ENCODE results near the gene FAM83G.

FAM83G gene

DNA sequence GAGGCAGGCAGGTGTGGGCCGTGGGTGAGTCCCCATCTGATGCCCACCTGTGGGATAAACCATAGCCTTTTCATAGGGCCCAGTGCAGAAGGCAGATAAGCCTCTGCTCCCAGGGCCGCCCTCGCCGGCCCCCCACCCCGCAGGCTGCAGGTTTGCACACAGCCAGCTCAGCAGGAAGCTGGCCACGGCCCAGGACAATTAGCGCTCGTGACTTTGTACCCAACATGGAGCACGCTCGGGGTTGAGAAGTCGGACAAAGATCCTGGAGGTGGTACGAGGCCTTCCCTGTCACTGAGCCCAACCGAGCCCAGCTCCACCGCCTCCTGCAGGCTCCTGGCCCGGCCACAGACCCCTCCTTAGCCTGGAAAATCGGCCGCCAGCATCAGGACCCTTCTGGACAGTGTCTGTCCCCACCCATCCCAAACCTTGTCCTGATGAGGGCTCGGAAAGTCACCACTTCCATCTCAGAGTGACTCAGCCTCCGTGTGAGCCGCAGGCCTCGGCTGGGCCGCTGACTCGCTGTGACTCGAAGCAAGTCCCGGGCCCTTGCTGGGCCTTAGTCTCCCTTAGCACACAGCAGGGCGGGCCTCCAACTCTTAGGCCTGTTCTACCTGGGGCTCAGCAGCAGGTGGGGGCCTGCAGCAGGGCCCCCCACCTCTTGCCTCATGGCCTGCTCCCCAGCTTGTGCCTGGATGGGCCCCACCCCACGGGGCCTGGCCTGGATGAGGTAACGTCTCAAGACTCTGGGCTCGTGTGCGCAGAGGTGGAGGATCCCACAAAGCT lies 22.7 kb downstream of the FAM83G start:
- Histone ChIP-seq H3K9me2 (replicated peaks; ENCODE audit: control insufficient read depth, low read length) (no peaks in the 10 kb centered on the region), H3K4me3 (ENCODE audit: low read length) (no peak overlapping the region), H3K27ac (ENCODE audit: low read depth, low read length) (no peak overlapping the region), H3F3A (ENCODE audit: control insufficient read depth, insufficient read depth) (no peaks in the 10 kb centered on the region), H3K27me3 (ENCODE audit: control insufficient read depth, low read length) (no peaks in the 10 kb centered on the region), H4K20me1 (ENCODE audit: control insufficient read depth, insufficient read depth, low read depth, low read length) (no peaks in the 10 kb centered on the region), H3K79me2 (ENCODE audit: control insufficient read depth, low read length) (no peaks in the 10 kb centered on the region), H3K9me3 (ENCODE audit: control insufficient read depth, insufficient read depth, low read length) (no peaks in the 10 kb centered on the region), H3K36me3 (ENCODE audit: control insufficient read depth, low read length) (peaks cover 21% of the 10 kb centered on the region), H3K4me2 (ENCODE audit: low read length) (no peak overlapping the region), H3K4me1 (ENCODE audit: control insufficient read depth, low read length) (no peaks in the 10 kb centered on the region)
- TF ChIP-seq, protein P1, sequence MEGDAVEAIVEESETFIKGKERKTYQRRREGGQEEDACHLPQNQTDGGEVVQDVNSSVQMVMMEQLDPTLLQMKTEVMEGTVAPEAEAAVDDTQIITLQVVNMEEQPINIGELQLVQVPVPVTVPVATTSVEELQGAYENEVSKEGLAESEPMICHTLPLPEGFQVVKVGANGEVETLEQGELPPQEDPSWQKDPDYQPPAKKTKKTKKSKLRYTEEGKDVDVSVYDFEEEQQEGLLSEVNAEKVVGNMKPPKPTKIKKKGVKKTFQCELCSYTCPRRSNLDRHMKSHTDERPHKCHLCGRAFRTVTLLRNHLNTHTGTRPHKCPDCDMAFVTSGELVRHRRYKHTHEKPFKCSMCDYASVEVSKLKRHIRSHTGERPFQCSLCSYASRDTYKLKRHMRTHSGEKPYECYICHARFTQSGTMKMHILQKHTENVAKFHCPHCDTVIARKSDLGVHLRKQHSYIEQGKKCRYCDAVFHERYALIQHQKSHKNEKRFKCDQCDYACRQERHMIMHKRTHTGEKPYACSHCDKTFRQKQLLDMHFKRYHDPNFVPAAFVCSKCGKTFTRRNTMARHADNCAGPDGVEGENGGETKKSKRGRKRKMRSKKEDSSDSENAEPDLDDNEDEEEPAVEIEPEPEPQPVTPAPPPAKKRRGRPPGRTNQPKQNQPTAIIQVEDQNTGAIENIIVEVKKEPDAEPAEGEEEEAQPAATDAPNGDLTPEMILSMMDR (IDR thresholded peaks at IDR 0.05; ENCODE audit: low read depth, low read length, poor library complexity, severe bottlenecking) = no peak
- TF ChIP-seq EZH2phosphoT487 (IDR thresholded peaks at IDR 0.05; ENCODE audit: borderline replicate concordance, low read length) = no peak

DNA sequence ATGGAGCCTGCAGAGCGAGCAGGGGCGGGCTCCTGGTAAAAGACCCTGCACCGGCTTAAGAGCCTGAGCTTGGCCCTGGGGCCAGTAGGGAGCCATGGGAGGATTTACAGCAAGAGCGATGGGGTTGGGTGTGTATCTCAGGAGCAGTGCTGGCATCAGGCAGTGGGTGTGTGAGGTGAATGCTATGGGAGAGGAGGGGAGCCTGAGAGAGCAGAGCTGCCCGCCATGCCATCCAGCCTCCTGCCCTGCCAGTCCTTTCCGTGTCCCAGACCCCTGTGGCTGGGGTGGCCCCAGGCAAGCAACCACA lies 23.3 kb downstream of the FAM83G start:
- no peak overlapping the region for H3K27ac ChIP-seq (ENCODE audit: low read depth, low read length)
- H3K4me2 ChIP-seq (ENCODE audit: low read length) = no peak overlapping the region
- H3F3A ChIP-seq (ENCODE audit: control insufficient read depth, insufficient read depth) = no peaks in the 10 kb centered on the region
- H3K9me2 ChIP-seq (replicated peaks; ENCODE audit: control insufficient read depth, low read length) = no peaks in the 10 kb centered on the region
- H3K27me3 ChIP-seq (ENCODE audit: control insufficient read depth, low read length) = no peaks in the 10 kb centered on the region
- no peak overlapping the region for H3K4me3 ChIP-seq (ENCODE audit: low read length)
- H3K4me1 ChIP-seq (ENCODE audit: control insufficient read depth, low read length) = no peaks in the 10 kb centered on the region
- H4K20me1 ChIP-seq (ENCODE audit: control insufficient read depth, insufficient read depth, low read depth, low read length) = no peaks in the 10 kb centered on the region
- no peaks in the 10 kb centered on the region for H3K79me2 ChIP-seq (ENCODE audit: control insufficient read depth, low read length)
- H3K9me3 ChIP-seq (ENCODE audit: control insufficient read depth, insufficient read depth, low read length) = no peaks in the 10 kb centered on the region
- peaks cover 21% of the 10 kb centered on the region for H3K36me3 ChIP-seq (ENCODE audit: control insufficient read depth, low read length)
- TF ChIP-seq, protein P1 (IDR thresholded peaks at IDR 0.05; ENCODE audit: low read depth, low read length, poor library complexity, severe bottlenecking) = no peak
- TF ChIP-seq EZH2phosphoT487 (IDR thresholded peaks at IDR 0.05; ENCODE audit: borderline replicate concordance, low read length) = no peak

DNA sequence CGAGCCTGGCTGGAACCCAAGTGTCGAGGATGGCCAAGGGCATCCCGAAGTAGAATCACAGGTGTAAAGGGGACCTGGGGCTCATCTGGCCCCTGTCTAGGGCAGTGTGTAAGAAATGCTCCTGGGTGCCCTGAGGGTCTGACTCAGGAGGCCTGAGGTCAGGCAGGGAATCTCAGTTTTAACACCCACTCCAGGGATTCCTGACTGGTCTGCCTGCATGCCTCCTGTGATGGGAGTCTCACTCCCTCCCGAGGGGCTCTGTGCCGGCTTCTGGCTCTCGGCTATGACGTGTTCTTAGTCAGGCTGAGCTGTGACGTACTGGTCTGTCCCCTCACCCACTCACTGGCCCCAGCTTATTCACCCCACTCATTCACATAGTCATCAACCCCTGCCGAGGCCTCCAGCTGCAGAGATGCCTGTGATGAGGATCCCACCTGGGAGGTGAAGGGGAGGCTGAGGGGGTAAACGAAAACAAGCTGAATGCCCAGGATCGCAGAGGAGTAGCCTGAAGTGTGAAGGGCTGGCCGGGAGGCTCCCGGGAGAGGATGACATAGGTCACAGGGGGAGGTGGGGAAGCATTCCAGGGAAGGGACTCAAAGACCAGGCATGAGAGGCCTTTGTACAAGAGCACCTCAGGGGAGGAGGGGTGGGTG lies 23.8 kb downstream of the FAM83G start:
- TF ChIP-seq, protein P1 (IDR thresholded peaks at IDR 0.05; ENCODE audit: low read depth, low read length, poor library complexity, severe bottlenecking) = no peak
- no peak for TF ChIP-seq EZH2phosphoT487 (IDR thresholded peaks at IDR 0.05; ENCODE audit: borderline replicate concordance, low read length)
- Histone ChIP-seq H4K20me1 (ENCODE audit: control insufficient read depth, insufficient read depth, low read depth, low read length) (no peaks in the 10 kb centered on the region), H3K4me1 (ENCODE audit: control insufficient read depth, low read length) (no peaks in the 10 kb centered on the region), H3K36me3 (ENCODE audit: control insufficient read depth, low read length) (peaks cover 21% of the 10 kb centered on the region), H3F3A (ENCODE audit: control insufficient read depth, insufficient read depth) (no peaks in the 10 kb centered on the region), H3K9me2 (replicated peaks; ENCODE audit: control insufficient read depth, low read length) (no peaks in the 10 kb centered on the region), H3K27ac (ENCODE audit: low read depth, low read length) (no peak overlapping the region), H3K4me3 (ENCODE audit: low read length) (no peak overlapping the region), H3K79me2 (ENCODE audit: control insufficient read depth, low read length) (no peaks in the 10 kb centered on the region), H3K4me2 (ENCODE audit: low read length) (no peak overlapping the region), H3K27me3 (ENCODE audit: control insufficient read depth, low read length) (no peaks in the 10 kb centered on the region), H3K9me3 (ENCODE audit: control insufficient read depth, insufficient read depth, low read length) (no peaks in the 10 kb centered on the region)

All from DOHH2 (cell line).